Gastroesophageal sphincter (tissue), 3 donors: ENCODE results near the gene NBAS.

Experiments
- EP300 ChIP-seq: sonication (generic); formaldehyde crosslinking; IDR thresholded peaks from one replicate; pipeline ENCODE4 v1.6.1; 2017; ENCODE audit warnings: antibody characterized with exemption, mild to moderate bottlenecking
- POLR2AphosphoS5 ChIP-seq: sonication (generic); formaldehyde crosslinking; IDR thresholded peaks from one replicate; pipeline ENCODE4 v1.6.1; 2017; ENCODE audit warnings: antibody characterized with exemption
- TF ChIP-seq, protein P1 (sequence below), 4 experiments: fragments of 200-600 bp in 2 of 4; fragments of 450-650 bp in 2 of 4; sonication (generic) in 1 of 4; IDR thresholded peaks; one replicate each; pipeline ENCODE4 v1.5.1; 2017 to 2019; ENCODE audit warnings: antibody characterized with exemption in 4 of 4, mild to moderate bottlenecking in 2 of 4, moderate library complexity in 2 of 4

DNA sequence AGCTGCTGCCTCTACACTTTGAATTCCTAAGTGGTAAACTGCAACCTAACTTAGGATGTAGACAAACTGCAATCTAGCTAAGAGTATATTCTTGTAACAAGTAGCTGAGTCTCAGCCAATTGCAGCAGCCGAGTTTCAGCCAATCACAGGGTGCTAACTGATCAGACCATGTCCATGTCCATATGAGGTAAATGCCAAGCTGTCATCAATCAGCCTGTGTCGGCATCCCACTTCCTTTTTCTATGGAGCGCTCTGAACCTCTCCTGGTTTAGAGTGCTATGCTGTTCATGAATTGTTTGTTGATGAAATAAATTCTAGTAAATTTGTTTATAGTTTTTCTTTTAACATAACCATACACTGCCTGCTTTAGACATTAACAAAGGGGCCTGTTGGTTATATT, 408.8 kb downstream of the NBAS start:
- TF ChIP-seq, protein P1, sequence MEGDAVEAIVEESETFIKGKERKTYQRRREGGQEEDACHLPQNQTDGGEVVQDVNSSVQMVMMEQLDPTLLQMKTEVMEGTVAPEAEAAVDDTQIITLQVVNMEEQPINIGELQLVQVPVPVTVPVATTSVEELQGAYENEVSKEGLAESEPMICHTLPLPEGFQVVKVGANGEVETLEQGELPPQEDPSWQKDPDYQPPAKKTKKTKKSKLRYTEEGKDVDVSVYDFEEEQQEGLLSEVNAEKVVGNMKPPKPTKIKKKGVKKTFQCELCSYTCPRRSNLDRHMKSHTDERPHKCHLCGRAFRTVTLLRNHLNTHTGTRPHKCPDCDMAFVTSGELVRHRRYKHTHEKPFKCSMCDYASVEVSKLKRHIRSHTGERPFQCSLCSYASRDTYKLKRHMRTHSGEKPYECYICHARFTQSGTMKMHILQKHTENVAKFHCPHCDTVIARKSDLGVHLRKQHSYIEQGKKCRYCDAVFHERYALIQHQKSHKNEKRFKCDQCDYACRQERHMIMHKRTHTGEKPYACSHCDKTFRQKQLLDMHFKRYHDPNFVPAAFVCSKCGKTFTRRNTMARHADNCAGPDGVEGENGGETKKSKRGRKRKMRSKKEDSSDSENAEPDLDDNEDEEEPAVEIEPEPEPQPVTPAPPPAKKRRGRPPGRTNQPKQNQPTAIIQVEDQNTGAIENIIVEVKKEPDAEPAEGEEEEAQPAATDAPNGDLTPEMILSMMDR (IDR thresholded peaks at IDR 0.05) = no peak
- TF ChIP-seq POLR2AphosphoS5 (no peak), EP300 (no peak)
